Inflammatory macrophage (primary cell): ENCODE data around the gene KIF20B.
"Not testable (repeated sequence)": the region's sequence is repeated elsewhere in the genome, so short reads cannot be mapped to it uniquely, and the experiment has no call there.

Source experiments
- DNase-seq, 2 donors: peaks; one replicate each; pipeline ENCODE4 v3.0.0-alpha.2; 2020 to 2022

Gene KIF20B

DNA sequence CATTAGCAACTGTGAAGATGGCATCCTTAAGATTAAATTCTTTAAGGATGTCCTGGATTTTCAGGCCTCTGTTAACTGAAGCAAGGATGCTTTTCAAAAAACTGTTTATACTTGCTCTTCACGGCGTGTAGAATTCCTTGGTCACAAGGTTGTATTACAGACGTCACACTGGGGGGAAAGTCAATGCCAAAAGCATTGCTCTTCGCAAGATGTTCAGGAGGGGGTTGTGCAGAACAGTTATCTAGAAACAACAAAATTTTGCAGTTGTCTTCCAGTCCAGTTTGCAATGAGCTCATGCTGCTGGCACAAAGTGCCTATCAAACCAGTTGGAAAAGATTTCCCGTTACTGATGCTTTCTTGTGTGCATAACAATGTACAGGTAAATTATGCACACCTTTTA, 8.2 kb upstream of the KIF20B start:
- DNase-seq = no peak

DNA sequence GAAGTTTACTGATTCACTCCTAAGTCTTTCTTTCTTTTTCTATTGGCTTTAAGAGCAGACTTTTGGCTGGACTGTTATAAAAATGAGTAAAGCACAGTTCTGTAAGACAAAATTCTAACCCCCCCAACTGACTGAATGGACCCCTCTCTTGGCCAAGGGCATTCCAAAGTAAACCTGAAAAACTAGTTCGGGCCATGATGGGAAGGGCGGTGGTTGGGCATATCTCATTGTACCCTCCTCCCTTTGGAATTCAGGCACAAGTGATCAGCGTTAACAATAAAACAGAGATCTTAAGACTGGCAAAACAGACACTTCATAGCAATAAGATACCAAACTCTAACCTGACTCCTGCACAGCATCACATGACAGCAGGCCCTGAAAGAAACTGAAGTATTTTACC, 6.1 kb upstream of the KIF20B start:
- DNase-seq = no peak

DNA sequence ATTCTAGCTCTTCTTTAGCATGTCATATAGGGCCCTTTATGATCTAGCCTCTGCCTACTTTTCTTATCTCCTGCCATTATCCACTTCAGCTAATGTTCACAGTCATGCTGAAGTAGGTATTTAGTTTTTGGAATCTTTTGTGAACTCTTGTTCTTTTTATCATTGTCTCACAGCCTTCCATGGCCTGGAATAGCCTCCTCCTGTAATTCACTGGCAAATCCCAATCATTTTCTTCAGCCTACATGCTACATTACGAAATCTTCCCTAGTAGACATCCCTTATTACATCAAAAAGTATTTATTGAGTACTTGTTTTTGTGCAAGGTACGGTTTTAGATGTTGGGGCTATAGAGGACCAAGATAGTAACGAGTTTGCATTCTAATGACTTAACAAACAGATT, 3.4 kb upstream of the KIF20B start:
- no peak for DNase-seq

DNA sequence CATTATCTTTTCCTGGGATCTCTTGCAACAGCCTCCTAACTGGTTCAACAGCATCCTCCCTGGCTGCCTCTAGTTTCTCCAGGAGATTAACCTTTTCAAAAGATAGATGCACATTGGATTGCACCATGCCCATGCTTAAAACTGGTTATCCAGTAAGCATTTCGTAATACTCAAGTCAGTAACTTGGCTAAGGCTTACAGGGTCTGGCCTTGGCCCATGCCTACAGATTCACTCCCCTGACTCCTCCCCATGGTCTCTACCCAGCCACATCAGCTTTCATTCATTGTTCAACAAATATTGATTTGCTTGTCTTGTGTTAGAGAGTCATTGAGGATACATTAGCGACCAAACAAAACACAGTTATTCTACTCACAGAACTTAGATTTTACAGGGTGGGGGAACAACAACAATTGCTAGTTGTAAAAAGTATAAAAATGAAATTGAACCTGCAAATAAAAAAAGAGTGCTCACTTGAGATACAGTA, 1.8 kb upstream of the KIF20B start:
- no peak for DNase-seq

DNA sequence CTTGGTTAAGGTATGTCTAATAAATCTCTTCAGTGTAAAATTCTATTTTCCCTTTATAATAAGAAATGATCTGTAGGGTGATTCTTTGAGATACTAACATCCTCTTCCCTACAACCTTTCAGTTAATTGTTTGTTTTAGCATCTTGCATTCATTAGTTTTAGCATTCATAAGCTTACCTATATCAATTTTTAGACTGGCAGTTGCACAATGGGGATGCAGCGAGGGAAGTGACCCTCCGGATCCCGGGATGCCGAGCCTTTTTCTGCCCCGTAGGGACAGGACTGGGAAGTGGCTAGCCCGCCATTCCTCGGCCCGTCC, 508 bp upstream of the KIF20B start:
- DNase-seq = no peak

DNA sequence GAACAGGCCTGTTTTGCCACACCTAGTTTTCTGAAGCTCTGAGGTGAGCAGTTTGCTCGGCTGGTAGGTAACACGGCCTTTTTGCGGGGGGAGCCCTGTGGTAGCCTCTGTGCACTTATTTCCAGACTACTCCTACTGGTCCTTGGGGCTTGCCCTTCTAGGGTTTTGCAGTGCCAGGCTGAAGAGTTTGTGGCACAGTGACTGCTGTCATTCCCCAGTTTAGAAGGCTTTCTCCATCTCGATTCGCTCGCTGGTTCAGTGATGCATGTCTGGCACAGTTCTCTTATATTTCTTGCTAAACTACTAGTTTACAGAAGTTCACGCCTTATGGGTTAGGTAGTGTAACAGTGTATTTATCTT, 711 bp downstream of the KIF20B start:
- DNase-seq = no peak

DNA sequence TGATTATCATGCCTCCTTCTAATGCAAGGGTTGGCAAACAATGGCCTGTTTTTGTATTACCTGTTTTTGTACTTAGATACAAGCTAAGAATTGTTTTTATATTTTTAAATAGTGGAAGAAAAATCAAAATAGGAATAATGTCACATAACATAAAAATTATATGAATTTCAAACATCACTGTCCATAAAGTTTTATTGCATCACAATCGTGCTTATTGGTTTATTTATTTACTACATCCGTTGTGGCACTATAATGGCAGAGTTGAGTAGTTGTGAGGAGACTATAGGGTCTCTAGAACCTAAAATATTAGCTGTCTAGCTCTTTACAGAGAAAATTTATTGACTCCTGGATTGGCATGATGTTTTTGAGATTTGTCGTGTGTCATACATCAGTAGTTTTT, 4.1 kb downstream of the KIF20B start:
- DNase-seq = no peak

DNA sequence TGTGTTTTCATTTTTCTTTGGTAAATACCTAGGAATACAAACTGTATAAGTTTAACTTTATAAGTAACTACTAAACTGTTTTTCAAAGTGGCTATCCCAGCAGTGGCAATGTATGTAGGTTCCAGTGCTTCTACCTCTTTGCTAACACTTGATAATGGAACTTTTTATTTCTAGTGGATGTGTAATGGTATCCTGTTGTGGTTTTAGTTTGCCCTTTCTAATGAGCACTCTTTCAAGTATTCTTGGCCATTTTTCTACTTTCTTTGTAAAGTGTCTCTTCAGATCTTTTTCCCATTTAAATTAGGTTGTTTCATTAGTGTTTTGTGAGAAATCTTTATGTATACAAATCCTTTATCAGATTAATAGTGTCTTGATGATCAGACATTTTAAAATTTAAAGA, 4.6 kb downstream of the KIF20B start:
- DNase-seq = no peak

DNA sequence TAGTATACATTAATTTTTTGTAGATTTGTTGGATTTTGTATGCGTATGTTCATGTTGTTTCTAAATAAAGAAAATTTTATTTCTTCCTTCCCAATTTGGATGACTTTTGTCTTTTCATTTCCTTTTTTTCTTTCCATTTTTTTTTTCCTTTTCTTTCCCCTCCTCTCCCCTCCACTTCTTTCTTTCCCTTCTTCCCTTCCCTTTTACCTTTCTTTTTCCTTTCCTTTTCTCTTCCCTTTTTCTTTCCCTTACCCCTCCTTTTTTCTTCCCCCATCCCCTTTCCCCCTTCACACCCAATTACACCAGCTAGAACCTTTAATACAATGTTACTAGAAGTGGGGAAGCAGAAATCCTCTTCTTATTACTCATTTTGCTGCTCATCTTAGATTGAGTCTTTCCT, 6.0 kb downstream of the KIF20B start:
- DNase-seq = no peak

DNA sequence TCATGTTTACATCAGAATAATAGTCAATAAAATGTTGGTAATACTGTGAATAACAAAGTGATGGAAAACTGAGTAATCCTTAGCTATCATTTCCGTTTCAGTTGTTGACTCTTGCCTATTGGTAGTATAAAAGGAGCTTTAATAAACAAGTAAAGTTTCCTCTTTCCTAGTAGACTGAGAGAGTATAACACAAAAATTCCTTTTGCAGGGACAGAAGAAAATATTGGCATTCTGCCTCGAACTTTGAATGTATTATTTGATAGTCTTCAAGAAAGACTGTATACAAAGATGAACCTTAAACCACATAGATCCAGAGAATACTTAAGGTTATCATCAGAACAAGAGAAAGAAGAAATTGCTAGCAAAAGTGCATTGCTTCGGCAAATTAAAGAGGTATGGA, 9.4 kb downstream of the KIF20B start:
- DNase-seq = no peak

DNA sequence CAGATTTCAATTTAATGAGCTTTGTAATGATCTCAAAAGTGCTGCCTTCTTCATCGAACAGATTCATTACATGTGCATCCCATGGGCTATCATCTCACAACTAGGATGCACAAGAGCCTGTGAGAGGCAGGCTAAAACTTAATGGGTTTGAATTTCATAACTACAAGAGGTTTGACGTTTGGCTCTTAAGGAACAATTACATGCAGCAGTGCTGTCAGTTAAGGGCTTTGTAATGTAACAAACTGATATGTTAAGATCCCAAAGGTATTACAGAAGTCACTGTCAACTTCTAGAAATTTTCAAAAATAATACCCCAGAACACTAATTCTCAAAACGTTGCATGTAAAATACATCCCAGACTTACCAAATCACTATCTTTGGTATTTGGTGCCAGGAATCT, 33.2 kb downstream of the KIF20B start:
- no peak for DNase-seq

DNA sequence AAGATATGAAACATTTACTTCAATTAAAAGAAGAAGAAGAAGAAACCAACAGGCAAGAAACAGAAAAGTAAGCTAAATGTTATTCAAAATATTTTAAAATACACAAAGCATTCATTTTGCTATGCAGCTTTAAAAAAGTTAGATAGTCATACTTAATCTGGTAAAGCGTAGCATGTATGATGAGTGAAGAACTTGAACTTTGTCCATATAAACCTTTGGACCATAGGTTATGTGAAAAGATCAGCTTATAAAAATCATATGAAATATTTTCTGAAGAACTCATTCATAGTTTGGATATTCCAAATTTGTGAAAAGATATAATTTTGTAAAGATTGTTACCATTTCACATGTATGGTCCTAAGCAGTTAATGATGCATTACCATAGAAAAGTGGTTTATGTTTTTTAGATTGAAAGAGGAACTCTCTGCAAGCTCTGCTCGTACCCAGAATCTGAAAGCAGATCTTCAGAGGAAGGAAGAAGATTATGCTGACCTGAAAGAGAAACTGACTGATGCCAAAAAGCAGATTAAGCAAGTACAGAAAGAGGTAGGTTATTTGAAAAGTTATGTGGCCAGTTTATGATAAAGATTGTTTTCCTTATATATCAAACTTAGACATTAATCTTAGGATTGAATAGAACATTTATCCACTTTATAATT, 37.3 kb downstream of the KIF20B start:
- DNase-seq = peak; percentile 22 to 43

DNA sequence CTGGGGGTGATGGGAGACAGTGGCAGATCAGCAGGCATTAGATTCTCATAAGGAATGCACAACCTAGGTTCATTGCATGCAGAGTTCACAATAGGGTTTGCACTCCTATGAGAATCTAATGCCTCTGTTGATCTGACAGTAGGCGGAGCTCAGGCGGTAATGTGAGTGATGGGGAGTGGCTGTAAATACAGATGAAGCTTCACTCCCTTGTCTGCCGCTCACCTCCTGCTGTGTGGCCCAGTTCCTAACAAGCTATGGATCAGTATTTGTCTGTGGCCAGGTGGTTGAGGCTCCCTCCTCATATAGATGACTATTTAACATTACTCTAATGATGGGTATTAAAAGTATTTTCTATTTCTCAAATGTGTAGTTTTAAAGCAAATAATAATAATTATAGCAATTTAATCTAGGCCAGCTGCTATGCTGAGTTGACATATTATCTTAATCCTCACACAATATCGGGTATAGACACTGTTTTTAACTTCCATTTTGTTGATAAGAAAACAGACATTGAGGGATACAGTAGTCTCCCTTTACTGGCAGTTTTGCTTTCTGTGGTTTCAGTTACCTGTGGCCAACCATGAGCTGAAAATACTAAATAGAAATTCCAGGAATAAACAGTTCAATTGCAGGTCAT, 39.9 kb downstream of the KIF20B start:
- DNase-seq = no peak

DNA sequence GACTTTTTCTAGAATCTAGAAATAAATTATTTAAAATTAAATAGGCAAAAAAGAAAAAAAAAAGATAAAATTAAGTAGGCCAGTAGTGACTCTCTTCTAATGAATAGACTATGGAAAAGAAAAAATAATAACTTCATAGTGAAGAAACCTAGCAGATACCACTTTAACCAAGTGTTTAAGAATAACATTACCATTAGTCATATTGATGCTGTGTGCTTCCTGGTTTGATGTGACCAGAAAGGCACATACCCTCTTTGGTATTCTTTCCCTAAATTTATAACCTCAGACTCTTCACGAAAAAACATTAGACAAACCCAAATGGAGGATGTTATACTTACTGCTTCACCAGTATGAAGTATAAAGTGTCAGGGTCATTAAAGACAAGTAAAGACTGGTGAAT, 42.6 kb downstream of the KIF20B start:
- DNase-seq = no peak

DNA sequence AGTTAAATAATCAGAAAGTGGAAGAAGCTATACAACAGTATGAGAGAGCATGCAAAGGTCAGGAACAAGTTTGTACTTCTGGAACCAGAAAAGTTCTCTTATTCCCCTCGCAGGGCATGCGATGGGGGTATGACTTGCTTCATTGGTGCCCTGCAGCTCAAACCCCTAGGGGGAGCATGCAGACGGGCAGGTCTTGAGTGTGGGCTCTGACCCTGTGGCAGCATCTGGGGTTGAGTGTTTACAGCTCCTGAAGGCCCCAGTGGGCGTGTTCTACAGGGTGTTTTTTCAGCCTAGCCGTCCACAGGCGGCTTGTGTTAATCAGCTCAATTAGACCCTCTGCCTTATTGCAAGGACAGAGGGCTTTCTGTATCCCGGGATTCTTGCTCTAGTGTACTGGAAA, 44.5 kb downstream of the KIF20B start:
- no peak for DNase-seq

DNA sequence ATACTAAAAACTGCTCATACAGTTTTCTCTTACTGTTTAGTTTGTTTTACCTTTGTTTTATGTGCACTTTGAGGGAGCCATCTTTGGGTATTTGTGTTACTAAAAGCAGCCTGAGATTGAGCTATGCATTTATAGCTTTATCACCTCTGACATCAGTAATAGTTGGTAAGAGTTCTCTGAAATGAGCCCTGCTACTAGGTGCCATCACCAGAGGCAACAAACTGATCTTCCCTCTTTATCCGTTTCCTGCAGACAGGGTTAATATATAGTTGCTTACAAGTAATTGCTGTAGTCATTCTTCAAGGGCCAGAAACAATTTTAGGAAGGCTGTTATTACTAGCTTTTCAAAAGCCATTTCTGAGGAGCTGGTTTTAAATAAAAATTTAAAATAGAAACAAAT, 49.1 kb downstream of the KIF20B start:
- DNase-seq = no peak

DNA sequence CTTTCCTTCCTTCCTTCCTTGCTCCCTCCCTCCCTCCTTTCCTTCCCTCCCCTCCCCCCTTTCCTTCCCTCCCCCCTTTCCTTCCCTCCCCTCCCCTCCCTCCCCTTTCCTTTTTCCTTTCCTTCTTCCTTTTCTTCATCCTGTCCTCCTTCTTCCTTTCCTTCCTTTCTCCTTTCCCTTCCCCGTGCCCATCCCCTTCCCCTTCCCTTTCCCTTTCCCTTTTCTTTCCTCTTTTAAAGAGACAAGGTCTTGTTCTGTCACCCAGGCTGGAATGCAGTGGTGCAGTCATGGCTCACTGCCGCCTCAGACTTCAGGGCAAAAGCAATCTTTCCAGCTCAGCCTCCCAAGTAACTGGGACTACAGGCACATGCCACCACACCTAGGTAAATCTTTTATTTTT, 54.0 kb downstream of the KIF20B start:
- DNase-seq = no peak

DNA sequence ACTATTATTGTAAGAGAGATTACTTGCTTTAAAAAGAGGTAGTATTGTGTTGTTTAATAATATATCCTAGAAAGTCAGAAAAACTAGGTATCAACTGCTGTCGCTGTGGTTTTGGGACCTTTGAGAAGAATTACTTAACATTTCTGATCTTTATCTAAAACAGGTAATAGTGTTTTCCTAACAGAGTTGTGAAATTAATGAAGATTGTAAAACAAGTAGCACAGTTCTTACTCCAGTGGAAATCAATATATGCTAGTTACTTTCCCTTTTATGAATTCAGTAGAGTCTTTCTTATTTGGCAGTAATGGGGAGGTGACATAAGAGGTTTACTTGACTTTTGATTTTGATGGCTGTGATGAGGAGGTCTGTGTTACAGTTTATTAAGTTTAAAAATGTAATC, 58.1 kb downstream of the KIF20B start:
- DNase-seq = no peak

DNA sequence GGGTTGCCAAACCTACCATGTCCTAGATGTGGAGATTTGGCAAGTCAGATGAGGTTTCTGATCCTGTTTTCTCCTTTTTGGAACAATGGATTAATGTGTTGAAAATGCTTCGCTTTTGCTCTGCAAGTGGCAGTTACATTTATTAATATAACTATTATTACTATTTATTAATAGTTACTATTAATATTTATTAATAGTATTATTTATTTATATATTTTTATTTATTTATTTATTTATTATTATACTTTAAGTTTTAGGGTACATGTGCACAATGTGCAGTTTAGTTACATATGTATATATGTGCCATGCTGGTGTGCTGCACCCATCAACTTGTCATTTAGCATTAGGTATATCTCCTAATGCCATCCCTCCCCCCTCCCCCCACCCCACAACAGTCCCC, 62.3 kb downstream of the KIF20B start:
- not testable (repeated sequence) for DNase-seq

DNA sequence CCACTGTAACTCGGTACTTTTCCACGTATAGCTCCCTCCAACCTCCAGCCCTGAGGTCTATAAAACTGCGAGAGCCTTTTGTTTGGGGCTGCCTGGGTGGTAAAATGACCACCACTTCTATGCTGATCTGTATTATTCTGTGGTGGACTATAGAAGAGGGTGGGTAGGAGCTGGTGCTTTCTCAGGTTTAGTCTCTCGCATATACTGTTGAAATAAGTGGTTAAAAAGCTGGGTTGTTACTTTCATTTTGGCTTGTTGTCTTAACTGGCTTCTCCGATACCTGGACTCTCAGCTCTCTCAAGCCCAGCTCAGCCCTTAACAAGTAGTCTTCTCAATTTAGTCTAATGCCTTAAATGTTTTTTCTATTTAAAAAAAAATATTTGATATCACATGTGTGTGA, 70.3 kb downstream of the KIF20B start:
- no peak for DNase-seq

DNA sequence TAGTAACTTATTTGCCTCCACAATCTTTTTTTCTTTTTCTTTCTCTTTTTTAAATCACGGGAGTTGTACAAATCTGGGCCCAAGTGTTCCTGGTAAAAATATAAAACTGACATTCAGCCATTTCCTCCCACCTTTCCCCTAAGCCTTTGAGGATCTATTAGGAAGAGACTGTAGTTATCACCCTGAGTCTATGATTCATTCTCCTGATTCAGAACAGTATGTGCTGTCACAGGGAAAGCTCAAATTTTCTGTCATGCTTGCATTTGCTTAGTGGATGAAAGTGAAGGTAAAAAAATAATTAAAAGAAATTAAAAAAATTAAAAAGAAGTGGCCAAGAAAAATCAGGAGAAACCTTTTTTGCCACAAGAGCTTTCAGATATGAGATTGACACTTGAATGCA, 71.7 kb downstream of the KIF20B start:
- DNase-seq = no peak

DNA sequence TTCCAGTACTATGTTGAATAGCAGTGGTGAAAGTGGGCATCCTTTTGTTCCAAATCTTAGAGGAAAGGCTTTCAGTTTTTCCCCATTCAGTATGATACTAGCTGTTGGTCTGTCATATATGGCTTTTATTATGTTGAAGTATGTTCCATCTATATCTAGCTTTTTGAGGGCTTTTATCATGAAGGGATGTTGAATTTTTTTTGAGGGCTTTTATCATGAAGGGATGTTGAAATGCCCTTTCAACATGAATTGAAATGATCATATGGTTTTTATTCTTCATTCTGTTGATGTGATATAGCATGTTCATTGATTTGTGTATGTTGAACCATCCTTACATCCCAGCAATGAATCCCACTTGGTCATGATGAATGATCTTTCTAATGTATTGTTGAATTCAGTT, 75.3 kb downstream of the KIF20B start:
- no peak for DNase-seq

DNA sequence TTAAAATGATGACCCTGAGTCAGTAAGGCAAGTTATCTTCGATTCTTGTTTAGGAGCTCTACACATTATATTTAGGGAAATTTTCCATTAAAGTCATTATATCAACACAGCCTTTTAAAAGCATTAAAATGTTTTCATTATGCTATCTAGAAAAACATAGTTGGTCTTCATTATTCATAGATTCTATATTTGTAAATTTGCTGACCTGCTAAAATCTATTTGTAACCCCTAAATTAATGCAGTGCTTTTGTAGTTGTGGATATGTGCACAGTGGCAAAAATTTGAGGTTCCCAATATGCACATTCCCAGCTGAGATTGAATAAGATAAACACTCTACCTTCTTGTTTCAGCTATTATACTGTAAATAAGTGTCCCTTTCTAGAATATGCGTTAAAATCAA, 81.1 kb downstream of the KIF20B start:
- DNase-seq = no peak

DNA sequence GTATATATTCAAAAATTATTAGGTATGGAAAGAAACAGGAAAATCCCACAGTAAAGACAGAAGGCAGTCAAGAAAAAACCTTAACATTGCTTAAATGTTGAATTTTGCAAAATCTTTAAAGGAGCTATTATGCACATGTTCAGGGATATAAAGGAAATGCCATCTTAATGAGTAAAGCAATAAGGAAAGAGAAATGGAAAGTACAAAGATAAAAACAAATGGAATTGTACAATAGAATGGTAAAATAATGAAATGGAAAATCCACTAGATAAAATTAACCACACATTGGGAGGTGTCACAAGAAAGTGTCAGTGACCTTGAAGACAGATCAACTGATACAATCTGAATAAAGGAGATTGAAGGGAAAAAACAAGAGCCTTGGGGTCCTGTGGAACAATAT, 82.0 kb downstream of the KIF20B start:
- no peak for DNase-seq

DNA sequence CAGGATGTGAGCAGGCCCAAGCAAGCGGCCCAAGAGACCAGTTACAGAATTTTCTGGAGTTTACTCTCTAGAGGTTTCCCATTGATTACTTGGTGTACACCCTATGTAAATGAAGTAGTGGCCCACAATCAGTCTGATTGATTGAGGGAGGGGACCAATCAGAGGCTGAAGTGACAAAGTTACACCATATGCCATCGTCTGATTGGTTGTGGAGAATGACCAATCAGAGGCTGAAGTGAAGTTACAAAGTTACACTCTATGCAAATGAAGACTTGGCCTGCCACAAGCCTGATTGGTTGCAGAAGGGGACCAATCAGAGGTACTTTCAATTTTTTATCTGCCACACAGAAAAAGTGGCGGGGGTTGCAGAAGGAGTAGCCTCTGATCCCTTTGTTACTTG, 83.7 kb downstream of the KIF20B start:
- DNase-seq = no peak
